ENCODE results near the gene CYBC1.

DNA sequence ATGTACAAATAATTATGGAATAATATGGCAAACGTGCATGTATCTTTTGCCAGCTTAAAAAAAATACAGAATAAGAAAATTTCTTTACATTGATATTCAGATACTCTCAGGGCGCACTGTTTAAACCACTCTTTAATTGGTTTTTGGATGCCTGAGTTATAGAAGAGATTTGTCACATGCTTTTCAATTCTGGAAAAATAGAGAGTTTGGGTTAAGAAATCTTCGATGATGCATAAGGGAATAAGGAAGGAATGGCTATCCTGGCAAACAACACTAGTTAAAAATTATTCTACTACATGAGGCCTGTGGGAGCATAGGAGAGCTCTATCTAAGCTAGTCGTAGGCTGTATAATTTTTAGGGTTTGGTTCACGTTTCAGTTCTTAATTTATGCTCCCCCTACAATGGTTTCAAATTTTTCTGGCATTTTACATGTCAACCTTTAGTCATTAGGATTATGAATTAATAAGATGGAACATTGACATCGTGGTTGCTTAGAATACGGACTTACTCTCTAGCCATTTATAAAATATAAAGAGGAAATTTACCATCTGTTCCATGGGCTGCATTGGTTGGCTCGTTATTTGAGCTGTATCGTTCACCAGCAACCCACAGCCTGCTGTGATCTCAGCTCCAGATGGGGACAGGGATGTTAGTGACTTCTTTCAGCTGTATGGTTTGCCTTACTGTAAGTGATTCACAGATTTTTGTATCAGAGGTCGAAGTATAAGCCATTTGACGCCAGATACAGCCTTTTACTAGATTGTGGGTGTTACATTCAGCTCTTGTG lies 23.9 kb upstream of the CYBC1 start:
- TF ChIP-seq, protein P1, sequence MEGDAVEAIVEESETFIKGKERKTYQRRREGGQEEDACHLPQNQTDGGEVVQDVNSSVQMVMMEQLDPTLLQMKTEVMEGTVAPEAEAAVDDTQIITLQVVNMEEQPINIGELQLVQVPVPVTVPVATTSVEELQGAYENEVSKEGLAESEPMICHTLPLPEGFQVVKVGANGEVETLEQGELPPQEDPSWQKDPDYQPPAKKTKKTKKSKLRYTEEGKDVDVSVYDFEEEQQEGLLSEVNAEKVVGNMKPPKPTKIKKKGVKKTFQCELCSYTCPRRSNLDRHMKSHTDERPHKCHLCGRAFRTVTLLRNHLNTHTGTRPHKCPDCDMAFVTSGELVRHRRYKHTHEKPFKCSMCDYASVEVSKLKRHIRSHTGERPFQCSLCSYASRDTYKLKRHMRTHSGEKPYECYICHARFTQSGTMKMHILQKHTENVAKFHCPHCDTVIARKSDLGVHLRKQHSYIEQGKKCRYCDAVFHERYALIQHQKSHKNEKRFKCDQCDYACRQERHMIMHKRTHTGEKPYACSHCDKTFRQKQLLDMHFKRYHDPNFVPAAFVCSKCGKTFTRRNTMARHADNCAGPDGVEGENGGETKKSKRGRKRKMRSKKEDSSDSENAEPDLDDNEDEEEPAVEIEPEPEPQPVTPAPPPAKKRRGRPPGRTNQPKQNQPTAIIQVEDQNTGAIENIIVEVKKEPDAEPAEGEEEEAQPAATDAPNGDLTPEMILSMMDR (IDR thresholded peaks at IDR 0.05 in 8 of 11, conservative IDR thresholded peaks at IDR 0.05 in 3 of 11), result no peak
- TF ChIP-seq POLR2AphosphoS5 (IDR thresholded peaks at IDR 0.05), result no peak
- TF ChIP-seq POLR2A (IDR thresholded peaks at IDR 0.05), result no peak

Data from spleen (tissue), 7 donors.